B cell (primary cell): ENCODE measurements around the gene PLEKHA5.

Experiments used
- CTCF ChIP-seq: fragments of 200-600 bp; IDR thresholded peaks from one replicate; pipeline ENCODE4 v1.8.0; 2022; ENCODE audit warnings: antibody characterized with exemption, mild to moderate bottlenecking
- EZH2 ChIP-seq: IDR thresholded peaks from 2 replicates; pipeline ENCODE4 v1.6.1; 2012; ENCODE audit warnings: borderline replicate concordance, low read depth, mild to moderate bottlenecking, moderate library complexity, low read length; ENCODE audit not compliant: insufficient read depth, poor library complexity, severe bottlenecking

DNA sequence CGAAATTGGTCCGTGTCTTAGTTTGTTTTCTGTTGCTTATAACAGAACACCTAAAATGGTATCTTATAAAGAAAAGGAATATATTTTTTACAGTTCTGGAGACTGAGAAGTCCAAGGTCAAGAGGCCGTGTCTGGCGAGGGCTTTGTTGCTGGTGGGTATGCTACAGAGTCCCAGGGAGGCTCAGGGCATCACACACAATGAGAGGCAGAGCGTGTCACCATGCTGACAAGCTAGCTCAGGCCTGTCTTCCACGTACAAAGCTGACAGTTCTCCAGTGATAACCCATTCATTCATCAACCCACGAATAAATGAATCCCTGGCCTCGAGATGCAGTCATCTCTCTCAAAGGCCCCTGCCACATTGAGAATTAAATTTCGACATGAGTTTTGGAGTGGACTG is 253.0 kb downstream of the PLEKHA5 start:
- TF ChIP-seq CTCF (no peak), EZH2 (no peak)
